Activated T-cell treated with anti-CD3 and anti-CD28 coated beads, Interleukin-2, amount 50 U/mL, for 4 hours (primary cell): ENCODE measurements around the gene OVCA2. TPM values are rescaled to one million over a fixed set of nuclear protein-coding genes. Genes with fewer than 3 reads are reported as not detected.

ENCODE experiments used
- ATAC-seq, 2 donors: fragments of 200-7000 bp; cut with Tn5 transposase; one replicate each; pipeline ENCODE4 v1.10.0; 2021
- DNase-seq: peaks from one replicate; pipeline ENCODE4 v3.0.0-alpha.2; 2020
- H3K27me3 Mint-ChIP-seq: one replicate; pipeline ENCODE4 v1.8.0; 2021; ENCODE audit warnings: low read depth, mixed read lengths
- H3K36me3 Mint-ChIP-seq: one replicate; pipeline ENCODE4 v1.8.0; 2022; ENCODE audit warnings: mixed read lengths; ENCODE audit not compliant: insufficient read depth
- H3K4me1 Mint-ChIP-seq: one replicate; pipeline ENCODE4 v1.8.0; 2021; ENCODE audit warnings: low read depth, mixed read lengths
- H3K4me3 Mint-ChIP-seq: one replicate; pipeline ENCODE4 v1.8.0; 2021; ENCODE audit warnings: mild to moderate bottlenecking, moderate library complexity, mixed read lengths
- H3K9me3 Mint-ChIP-seq: one replicate; pipeline ENCODE4 v1.8.0; 2021; ENCODE audit warnings: mixed read lengths
- total RNA-seq, 3 donors: library from RNA; stranded (reverse); gene quantifications; one replicate each; pipeline ENCODE4 v1.2.1, GENCODE V29; 2021

OVCA2 gene
- total RNA-seq, 3 donors from 2014 or later = 67.7 to 74.4 (median 70.7) TPM

DNA sequence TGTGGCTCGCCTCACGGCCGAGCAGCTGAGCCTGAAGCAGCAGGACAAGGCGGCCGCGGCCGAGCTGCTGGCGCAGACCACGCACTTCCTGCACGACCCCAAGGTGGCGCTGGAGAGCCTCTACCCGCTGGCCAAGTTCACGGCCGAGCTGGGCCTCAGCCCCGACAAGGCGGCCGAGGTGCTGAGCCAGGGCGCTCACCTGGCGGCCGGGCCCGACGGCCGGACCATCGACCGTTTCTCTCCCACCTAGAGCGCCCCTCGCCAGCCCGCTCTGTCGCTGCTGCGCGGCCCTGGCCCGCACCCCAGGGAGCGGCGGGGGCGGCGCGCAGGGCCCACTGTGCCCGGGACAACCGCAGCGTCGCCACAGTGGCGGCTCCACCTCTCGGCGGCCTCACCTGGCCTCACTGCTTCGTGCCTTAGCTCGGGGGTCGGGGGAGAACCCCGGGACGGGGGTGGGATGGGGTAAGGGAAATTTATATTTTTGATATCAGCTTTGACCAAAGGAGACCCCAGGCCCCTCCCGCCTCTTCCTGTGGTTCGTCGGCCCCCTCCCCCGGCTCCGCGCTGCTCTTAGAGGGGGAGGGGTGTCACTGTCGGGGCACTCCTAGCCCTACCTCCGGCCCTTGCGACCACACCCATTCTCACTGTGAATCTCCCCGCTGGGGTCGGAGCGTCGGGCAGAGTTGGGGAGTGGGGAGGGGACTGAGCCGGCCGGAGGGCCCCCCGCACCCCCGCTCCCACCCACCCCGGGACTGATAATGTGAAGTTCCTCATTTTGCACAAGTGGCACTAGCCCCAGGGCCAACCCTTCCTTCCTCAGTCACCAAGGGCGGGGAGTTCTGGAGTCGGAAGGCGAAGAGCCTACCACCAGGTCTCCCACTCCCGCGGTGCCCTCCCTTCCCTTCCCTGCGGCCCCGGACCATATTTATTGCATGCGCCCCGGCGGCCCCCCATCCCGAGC lies 17.0 kb downstream of the OVCA2 start:
- Mint-ChIP-seq H3K27me3 (peaks cover 10% of the 10 kb centered on the region), H3K36me3 (peaks cover 29% of the 10 kb centered on the region), H3K4me3 (no peak overlapping the region), H3K4me1 (peaks cover 15% of the 10 kb centered on the region), H3K9me3 (no peaks in the 10 kb centered on the region)
- DNase-seq = peak; percentile 63
- no peak for ATAC-seq

- ATAC-seq = no peak
- Mint-ChIP-seq H3K9me3 (no peaks in the 10 kb centered on the region), H3K4me1 (peaks cover 11% of the 10 kb centered on the region), H3K36me3 (peaks cover 37% of the 10 kb centered on the region), H3K27me3 (peaks cover 10% of the 10 kb centered on the region), H3K4me3 (no peak overlapping the region)
- DNase-seq = no peak
These were observed 17.9 kb downstream of the OVCA2 start for GRCh38 chr17:2059547-2060384.

DNA sequence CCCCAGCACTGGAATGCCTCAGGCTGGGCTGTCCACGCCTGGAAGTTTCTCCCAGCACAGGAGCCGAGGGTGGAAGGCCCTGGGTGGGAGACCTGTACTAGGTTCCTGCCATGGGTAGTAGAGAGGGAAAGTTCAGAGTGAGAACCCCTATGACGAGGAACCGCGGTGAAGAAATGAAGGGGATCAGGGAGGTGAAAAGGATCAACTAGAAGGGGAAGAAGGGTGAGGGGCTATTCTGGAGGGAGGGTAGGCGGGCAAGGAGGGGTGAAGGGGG lies 18.5 kb downstream of the OVCA2 start:
- no peaks in the 10 kb centered on the region for H3K9me3 Mint-ChIP-seq
- no peak for ATAC-seq
- H3K4me3 Mint-ChIP-seq = no peak overlapping the region
- H3K36me3 Mint-ChIP-seq = peaks cover 39% of the 10 kb centered on the region
- peaks cover 10% of the 10 kb centered on the region for H3K27me3 Mint-ChIP-seq
- DNase-seq = no peak
- H3K4me1 Mint-ChIP-seq = peaks cover 13% of the 10 kb centered on the region

DNA sequence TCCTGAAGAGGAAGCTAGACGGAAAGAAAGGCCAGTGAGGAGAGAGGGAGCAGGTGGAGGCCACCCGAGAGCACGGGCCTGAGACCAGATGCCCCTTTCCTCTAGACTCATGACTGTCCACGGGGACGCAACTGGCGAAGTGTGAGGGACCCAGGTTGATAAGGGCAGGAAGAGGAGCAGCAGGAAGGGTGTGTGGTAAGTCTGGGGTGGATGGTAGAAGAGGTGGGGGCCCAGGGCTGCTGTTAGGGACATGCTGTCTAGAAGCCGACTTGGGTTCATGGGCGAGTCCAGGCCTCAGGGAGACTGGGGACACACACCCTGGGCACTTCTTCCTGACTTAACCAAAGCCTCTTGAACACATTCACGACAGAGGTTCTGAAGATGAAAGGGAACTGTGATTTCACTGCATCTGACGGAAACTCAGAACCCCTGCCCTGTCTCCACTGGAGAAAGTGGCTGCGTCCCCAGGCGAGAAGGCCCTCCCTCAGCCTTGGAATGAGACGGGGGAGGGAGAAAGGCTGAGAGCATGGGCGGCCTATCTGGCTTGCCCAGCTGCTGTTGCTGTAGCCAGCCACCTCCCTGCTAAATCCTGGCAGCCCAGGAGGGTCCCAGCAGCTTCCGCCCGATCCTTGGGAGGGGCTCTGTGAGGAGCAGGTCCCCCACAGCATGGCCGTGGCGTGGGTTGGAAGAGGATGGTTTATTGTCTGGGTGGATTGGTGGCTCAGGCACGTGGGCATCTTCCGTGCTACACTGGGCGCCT lies 19.0 kb downstream of the OVCA2 start:
- no peak overlapping the region for H3K4me3 Mint-ChIP-seq
- H3K9me3 Mint-ChIP-seq = no peaks in the 10 kb centered on the region
- H3K4me1 Mint-ChIP-seq = peaks cover 13% of the 10 kb centered on the region
- H3K27me3 Mint-ChIP-seq = peaks cover 10% of the 10 kb centered on the region
- ATAC-seq (no peak), DNase-seq (no peak)
- H3K36me3 Mint-ChIP-seq = peaks cover 44% of the 10 kb centered on the region

DNA sequence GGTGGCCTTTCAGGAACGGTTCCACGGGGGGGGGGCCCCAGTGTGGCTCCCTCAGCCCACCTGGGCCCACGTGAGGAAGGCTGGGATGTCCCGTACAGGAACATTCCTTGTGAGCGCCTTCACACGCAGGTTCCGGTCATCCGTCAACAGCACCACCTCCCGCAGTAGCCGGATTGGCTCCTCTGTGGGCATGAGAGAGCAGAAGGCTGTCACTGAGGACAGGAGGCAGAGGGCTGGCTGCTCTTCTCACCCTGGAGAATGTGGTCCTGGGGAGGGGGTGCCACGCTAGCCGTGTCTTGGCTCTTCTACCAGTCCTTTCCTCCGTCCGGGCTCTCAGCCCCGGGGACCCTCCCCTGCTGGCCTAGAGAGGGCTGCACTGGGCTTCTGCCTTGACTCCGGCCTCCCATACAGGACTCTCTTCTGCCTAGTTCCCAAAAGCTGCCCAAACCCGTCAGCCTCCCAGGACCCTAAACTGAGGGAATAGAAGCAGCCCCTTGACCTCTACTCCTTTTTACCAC lies 19.7 kb downstream of the OVCA2 start:
- Mint-ChIP-seq H3K9me3 (no peaks in the 10 kb centered on the region), H3K4me1 (peaks cover 13% of the 10 kb centered on the region), H3K36me3 (peaks cover 50% of the 10 kb centered on the region), H3K27me3 (peaks cover 10% of the 10 kb centered on the region), H3K4me3 (no peak overlapping the region)
- no peak for DNase-seq
- ATAC-seq = no peak

GRCh38 chr17:2062571-2063183 lies 20.9 kb downstream of the OVCA2 start:
- H3K4me3 Mint-ChIP-seq = no peak overlapping the region
- ATAC-seq (no peak), DNase-seq (no peak)
- H3K4me1 Mint-ChIP-seq = peaks cover 11% of the 10 kb centered on the region
- peaks cover 50% of the 10 kb centered on the region for H3K36me3 Mint-ChIP-seq
- H3K27me3 Mint-ChIP-seq = peaks cover 10% of the 10 kb centered on the region
- no peaks in the 10 kb centered on the region for H3K9me3 Mint-ChIP-seq

- no peak for ATAC-seq
- Mint-ChIP-seq H3K36me3 (peaks cover 56% of the 10 kb centered on the region), H3K27me3 (peaks cover 10% of the 10 kb centered on the region)
These were observed 21.7 kb downstream of the OVCA2 start for GRCh38 chr17:2063261-2064146.

GRCh38 chr17:2064147-2064489 lies 22.3 kb downstream of the OVCA2 start:
- Mint-ChIP-seq H3K27me3 (peaks cover 10% of the 10 kb centered on the region), H3K9me3 (no peaks in the 10 kb centered on the region), H3K4me1 (peaks cover 17% of the 10 kb centered on the region), H3K36me3 (peaks cover 61% of the 10 kb centered on the region), H3K4me3 (no peak overlapping the region)
- DNase-seq (no peak), ATAC-seq (no peak)

More at GRCh38 chr17:2063261-2064146, 21.7 kb downstream of the OVCA2 start:
- Mint-ChIP-seq H3K4me1 (peaks cover 13% of the 10 kb centered on the region), H3K9me3 (no peaks in the 10 kb centered on the region), H3K4me3 (no peak overlapping the region)
- DNase-seq = no peak

GRCh38 chr17:2064520-2064971 lies 22.7 kb downstream of the OVCA2 start:
- Mint-ChIP-seq H3K9me3 (no peaks in the 10 kb centered on the region), H3K4me1 (peaks cover 20% of the 10 kb centered on the region), H3K4me3 (no peak overlapping the region), H3K36me3 (peaks cover 62% of the 10 kb centered on the region), H3K27me3 (peaks cover 6% of the 10 kb centered on the region)
- DNase-seq (no peak), ATAC-seq (peak in 1 of 2 donors; percentile 4)

DNA sequence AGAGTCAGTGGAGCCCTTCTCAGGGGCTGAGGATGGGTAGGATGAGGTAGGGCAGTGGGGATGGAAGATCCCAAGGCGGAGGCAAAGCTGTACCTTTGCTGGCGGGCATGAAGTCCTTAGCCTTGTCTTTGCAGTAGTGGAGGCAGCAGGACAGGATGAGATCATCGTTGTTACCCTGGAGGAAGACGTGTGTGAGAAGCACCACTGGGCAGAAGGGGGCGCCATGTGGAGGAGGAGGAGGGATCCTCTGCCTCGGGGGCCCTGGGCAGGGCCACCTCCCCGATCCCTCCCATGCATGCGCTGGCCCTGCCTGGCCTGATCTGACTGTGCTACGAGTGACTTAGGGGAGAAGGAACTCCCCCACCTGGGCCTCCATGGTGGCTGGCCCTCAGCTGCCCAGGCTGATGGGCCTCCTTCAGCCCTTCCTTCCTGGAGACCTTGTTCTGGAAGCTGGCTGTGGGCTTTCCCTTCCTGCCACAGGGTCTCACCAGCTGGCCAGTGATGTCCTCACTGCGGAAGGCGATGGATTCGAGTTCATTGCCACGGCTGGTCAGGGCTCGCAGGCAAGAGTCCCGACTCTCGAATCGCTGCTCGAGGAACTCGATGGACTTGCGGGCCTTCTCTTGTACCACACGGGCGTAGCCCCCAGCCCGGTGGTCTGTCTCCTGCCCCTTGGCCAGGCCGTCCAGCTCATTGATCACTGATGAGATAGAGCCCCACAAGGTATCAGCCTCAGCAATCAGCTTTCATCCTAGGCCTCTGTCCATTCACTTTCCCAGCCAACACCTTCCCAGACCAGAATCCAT lies 23.4 kb downstream of the OVCA2 start:
- H3K4me1 Mint-ChIP-seq = peaks cover 23% of the 10 kb centered on the region
- H3K4me3 Mint-ChIP-seq = no peak overlapping the region
- DNase-seq (no peak), ATAC-seq (peak; percentile 70 to 74)
- H3K9me3 Mint-ChIP-seq = no peaks in the 10 kb centered on the region
- H3K27me3 Mint-ChIP-seq = peaks cover 8% of the 10 kb centered on the region
- peaks cover 64% of the 10 kb centered on the region for H3K36me3 Mint-ChIP-seq

- H3K36me3 Mint-ChIP-seq = peaks cover 62% of the 10 kb centered on the region
- no peak for ATAC-seq
- H3K9me3 Mint-ChIP-seq = no peaks in the 10 kb centered on the region
- H3K4me3 Mint-ChIP-seq = no peak overlapping the region
- DNase-seq = no peak
- peaks cover 4% of the 10 kb centered on the region for H3K27me3 Mint-ChIP-seq
- H3K4me1 Mint-ChIP-seq = peaks cover 29% of the 10 kb centered on the region
These were observed 24.2 kb downstream of the OVCA2 start for GRCh38 chr17:2065949-2066400.

GRCh38 chr17:2067048-2067561 lies 25.3 kb downstream of the OVCA2 start:
- ATAC-seq (no peak), DNase-seq (no peak)
- Mint-ChIP-seq H3K9me3 (no peaks in the 10 kb centered on the region), H3K4me3 (no peak overlapping the region), H3K36me3 (peaks cover 64% of the 10 kb centered on the region), H3K27me3 (peaks cover 4% of the 10 kb centered on the region), H3K4me1 (peaks cover 34% of the 10 kb centered on the region)
